ENCODE measurements around the gene FXYD3. TPM values are rescaled to one million over a fixed set of nuclear protein-coding genes. Genes with fewer than 3 reads are reported as not detected.

FXYD3 gene
- total and polyA plus RNA-seq, 4 donors, result 0.32 to 0.45 TPM; not detected in 2

DNA sequence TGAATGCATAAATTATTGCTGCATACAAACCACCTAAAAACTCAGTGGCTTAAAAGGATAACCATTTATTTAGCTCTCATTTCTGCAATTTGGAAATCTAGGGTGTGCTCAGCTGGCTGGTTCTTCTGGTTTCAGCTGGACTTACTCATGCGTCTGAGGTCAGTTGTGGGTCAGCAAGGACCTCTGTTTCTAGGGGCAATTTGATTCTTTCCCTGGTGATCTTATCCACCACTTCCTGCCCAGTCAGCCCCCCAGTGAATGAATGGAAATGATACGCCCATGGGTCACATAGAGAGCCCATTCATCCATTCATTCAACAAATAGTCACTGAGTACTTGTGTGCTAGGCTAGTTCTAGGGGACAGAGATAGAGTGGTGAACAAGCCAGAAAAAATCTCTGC lies 48.8 kb downstream of the FXYD3 start:
- Histone ChIP-seq H3K36me3 (ENCODE audit: control insufficient read depth in 4 of 4, insufficient read depth in 3 of 4, low read depth in 1 of 4, low read length in 3 of 4) (peaks cover 0 to 8% (median 5%) of the 10 kb centered on the region in 4 donors), H3K4me3 (ENCODE audit: low read depth in 1 of 3, low read length in 3 of 3) (no peak overlapping the region), H3K9me3 (ENCODE audit: control insufficient read depth in 4 of 4, low read length in 3 of 4) (peaks cover 0 to 6% (median 2%) of the 10 kb centered on the region in 4 donors), H3K9ac (ENCODE audit: low read depth in 1 of 2, low read length in 2 of 2) (no peak overlapping the region), H3K27ac (ENCODE audit: low read depth in 1 of 2, low read length in 2 of 2) (no peak overlapping the region), H3K4me1 (ENCODE audit: control insufficient read depth in 4 of 4, insufficient read depth in 4 of 4, low read length in 3 of 4) (peaks cover under 1 to 9% (median 6%) of the 10 kb centered on the region in 4 donors), H3K27me3 (ENCODE audit: control insufficient read depth in 4 of 4, insufficient read depth in 4 of 4, low read length in 3 of 4) (no peaks in the 10 kb centered on the region)
- 94% methylated on average over 2 of the region's 2 CpGs for WGBS
- TF ChIP-seq TAF1 (conservative IDR thresholded peaks at IDR 0.05), result no peak
- TF ChIP-seq YY1 (IDR thresholded peaks at IDR 0.05), result no peak
- no peak for TF ChIP-seq SP1 (IDR thresholded peaks at IDR 0.05)
- TF ChIP-seq HNF4G (IDR thresholded peaks at IDR 0.05), result no peak
- no peak for TF ChIP-seq RAD21 (IDR thresholded peaks at IDR 0.05)
- TF ChIP-seq FOXA2 (IDR thresholded peaks at IDR 0.05), result no peak
- no peak for TF ChIP-seq EGR1 (IDR thresholded peaks at IDR 0.05; ENCODE audit: low read depth in 2 of 2)
- TF ChIP-seq ZBTB33 (IDR thresholded peaks at IDR 0.05), result no peak
- no peak for DNase-seq (ENCODE audit: low spot score)

- Histone ChIP-seq H3K9me3 (ENCODE audit: control insufficient read depth in 4 of 4, low read length in 3 of 4) (peaks cover 0 to 6% (median 2%) of the 10 kb centered on the region in 4 donors), H3K27me3 (ENCODE audit: control insufficient read depth in 4 of 4, insufficient read depth in 4 of 4, low read length in 3 of 4) (no peaks in the 10 kb centered on the region), H3K4me3 (ENCODE audit: low read depth in 1 of 3, low read length in 3 of 3) (no peak overlapping the region), H3K9ac (ENCODE audit: low read depth in 1 of 2, low read length in 2 of 2) (no peak overlapping the region), H3K27ac (ENCODE audit: low read depth in 1 of 2, low read length in 2 of 2) (no peak overlapping the region), H3K36me3 (ENCODE audit: control insufficient read depth in 4 of 4, insufficient read depth in 3 of 4, low read depth in 1 of 4, low read length in 3 of 4) (peaks cover 0 to 8% (median 5%) of the 10 kb centered on the region in 4 donors), H3K4me1 (ENCODE audit: control insufficient read depth in 4 of 4, insufficient read depth in 4 of 4, low read length in 3 of 4) (peaks cover 6 to 15% (median 11%) of the 10 kb centered on the region in 4 donors)
- no peak for DNase-seq (ENCODE audit: low spot score)
- 81% methylated on average over 5 of the region's 5 CpGs for WGBS
- TF ChIP-seq YY1 (IDR thresholded peaks at IDR 0.05) (no peak), HNF4G (IDR thresholded peaks at IDR 0.05) (no peak), GABPA (IDR thresholded peaks at IDR 0.05 in 1 of 2, conservative IDR thresholded peaks at IDR 0.05 in 1 of 2) (no peak), ZBTB33 (IDR thresholded peaks at IDR 0.05) (no peak), MAX (IDR thresholded peaks at IDR 0.05) (no peak), EGR1 (IDR thresholded peaks at IDR 0.05; ENCODE audit: low read depth in 2 of 2) (no peak), HNF4A (conservative IDR thresholded peaks at IDR 0.05) (no peak), JUND (IDR thresholded peaks at IDR 0.05) (no peak), RAD21 (IDR thresholded peaks at IDR 0.05) (no peak), FOXA2 (IDR thresholded peaks at IDR 0.05) (no peak), TAF1 (conservative IDR thresholded peaks at IDR 0.05) (no peak)
- TF ChIP-seq, protein P1, sequence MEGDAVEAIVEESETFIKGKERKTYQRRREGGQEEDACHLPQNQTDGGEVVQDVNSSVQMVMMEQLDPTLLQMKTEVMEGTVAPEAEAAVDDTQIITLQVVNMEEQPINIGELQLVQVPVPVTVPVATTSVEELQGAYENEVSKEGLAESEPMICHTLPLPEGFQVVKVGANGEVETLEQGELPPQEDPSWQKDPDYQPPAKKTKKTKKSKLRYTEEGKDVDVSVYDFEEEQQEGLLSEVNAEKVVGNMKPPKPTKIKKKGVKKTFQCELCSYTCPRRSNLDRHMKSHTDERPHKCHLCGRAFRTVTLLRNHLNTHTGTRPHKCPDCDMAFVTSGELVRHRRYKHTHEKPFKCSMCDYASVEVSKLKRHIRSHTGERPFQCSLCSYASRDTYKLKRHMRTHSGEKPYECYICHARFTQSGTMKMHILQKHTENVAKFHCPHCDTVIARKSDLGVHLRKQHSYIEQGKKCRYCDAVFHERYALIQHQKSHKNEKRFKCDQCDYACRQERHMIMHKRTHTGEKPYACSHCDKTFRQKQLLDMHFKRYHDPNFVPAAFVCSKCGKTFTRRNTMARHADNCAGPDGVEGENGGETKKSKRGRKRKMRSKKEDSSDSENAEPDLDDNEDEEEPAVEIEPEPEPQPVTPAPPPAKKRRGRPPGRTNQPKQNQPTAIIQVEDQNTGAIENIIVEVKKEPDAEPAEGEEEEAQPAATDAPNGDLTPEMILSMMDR (IDR thresholded peaks at IDR 0.05; ENCODE audit: low read depth, low read length, missing input control), result no peak
Measured at GRCh38 chr19:35165200-35166058, 49.8 kb downstream of the FXYD3 start.

Data from liver (tissue), 9 donors.